ENCODE results near the gene ABHD5.

Gene ABHD5

DNA sequence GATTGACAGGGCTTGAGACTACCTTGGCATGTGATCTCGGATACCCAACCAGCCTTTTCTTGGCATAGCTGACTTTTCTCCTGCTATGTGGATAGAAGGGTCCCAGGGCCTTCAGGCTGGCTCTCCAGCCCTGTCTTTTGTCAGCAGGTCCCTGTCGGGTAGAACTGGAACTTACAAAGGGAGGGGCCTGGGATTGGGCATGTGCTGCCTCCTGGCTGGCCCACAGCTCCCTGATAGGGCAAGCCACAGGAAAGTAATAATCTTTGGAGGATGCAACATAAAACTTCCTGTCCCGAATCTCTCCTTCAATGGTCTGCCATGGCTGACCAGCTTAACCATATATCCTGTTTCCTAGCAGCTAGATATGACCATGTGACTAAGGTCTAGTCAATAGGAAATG is 89.1 kb downstream of the ABHD5 start:
- no peak for DNase-seq (ENCODE audit: low read depth in 2 of 2)

- DNase-seq (ENCODE audit: low read depth in 2 of 2) = no peak
Observed at GRCh38 chr3:43782541-43782940, 91.8 kb downstream of the ABHD5 start.
